SU-DHL-6 (cell line): ENCODE measurements around the gene KCNG4.

Experiments
- H2AFZ ChIP-seq: fragments of 200-600 bp; sonication (generic); 2 replicates; pipeline ENCODE4 v1.6.1; 2014; ENCODE audit warnings: low read depth, mild to moderate bottlenecking, moderate library complexity, mixed read lengths, antibody characterized with exemption, low read length; ENCODE audit not compliant: severe bottlenecking
- H3F3A ChIP-seq: fragments of 200-600 bp; shearing (Covaris generic); 2 replicates; pipeline ENCODE4 v1.6.0; 2016; ENCODE audit warnings: antibody characterized with exemption, mild to moderate bottlenecking; ENCODE audit not compliant: insufficient read depth
- H3K27ac ChIP-seq: fragments of 200-600 bp; sonication (generic); 2 replicates; pipeline ENCODE4 v1.5.1; 2016; ENCODE audit warnings: low read depth, mild to moderate bottlenecking, low read length, moderate library complexity, mixed read lengths
- H3K27me3 ChIP-seq: fragments of 200-600 bp; sonication (generic), shearing (Covaris generic); 2 replicates; pipeline ENCODE4 v1.6.0; 2014; ENCODE audit warnings: mild to moderate bottlenecking, low read length
- H3K36me3 ChIP-seq: fragments of 200-600 bp; sonication (generic); 2 replicates; pipeline ENCODE4 v1.6.1; 2014; ENCODE audit warnings: mild to moderate bottlenecking, low read length, mixed read lengths
- H3K4me2 ChIP-seq: fragments of 300-600, 200-600 bp; shearing (Covaris generic), sonication (generic); 2 replicates; pipeline ENCODE4 v1.6.0; 2014; ENCODE audit warnings: low read length, low read depth, mild to moderate bottlenecking; ENCODE audit not compliant: poor library complexity, severe bottlenecking
- H3K4me3 ChIP-seq: fragments of 200-600 bp; sonication (generic); 2 replicates; pipeline ENCODE4 v1.5.1; 2014; ENCODE audit warnings: antibody characterized with exemption, low read length, mild to moderate bottlenecking, mixed read lengths; ENCODE audit not compliant: insufficient read depth, poor library complexity, severe bottlenecking
- H3K79me2 ChIP-seq: fragments of 200-600 bp; sonication (generic); 2 replicates; pipeline ENCODE4 v1.6.1; 2014; ENCODE audit warnings: mild to moderate bottlenecking, low read length, moderate library complexity; ENCODE audit not compliant: insufficient read depth
- H3K9ac ChIP-seq: fragments of 200-600 bp; sonication (generic); 2 replicates; pipeline ENCODE4 v1.7.0; 2014; ENCODE audit warnings: mild to moderate bottlenecking, low read length
- H3K9me2 ChIP-seq: fragments of 200-600 bp; sonication (generic); replicated peaks from 2 replicates; pipeline ENCODE4 v1.6.1; 2014; ENCODE audit warnings: low read length; ENCODE audit not compliant: insufficient read depth
- H3K9me3 ChIP-seq: fragments of 200-600 bp; sonication (generic); 2 replicates; pipeline ENCODE4 v1.6.1; 2014; ENCODE audit warnings: low read length, mixed read lengths; ENCODE audit not compliant: insufficient read depth
- H4K20me1 ChIP-seq: fragments of 200-600 bp; sonication (generic); 2 replicates; pipeline ENCODE4 v1.6.1; 2014; ENCODE audit warnings: low read depth, mild to moderate bottlenecking, antibody characterized with exemption, low read length, moderate library complexity, mixed read lengths
- CTCF ChIP-seq: fragments of 200-600 bp; sonication (generic); IDR thresholded peaks from one replicate; pipeline ENCODE4 v1.5.1; 2017; ENCODE audit warnings: antibody characterized with exemption, mild to moderate bottlenecking, low read length, moderate library complexity; ENCODE audit not compliant: insufficient read depth, poor library complexity, severe bottlenecking
- EZH2phosphoT487 ChIP-seq: fragments of 200-600 bp; sonication (generic), shearing (Covaris generic); conservative IDR thresholded peaks from 2 replicates; pipeline ENCODE4 v1.6.1; 2018; ENCODE audit warnings: mild to moderate bottlenecking, antibody characterized with exemption, low read length, moderate library complexity, mixed read lengths

The KCNG4 gene

DNA sequence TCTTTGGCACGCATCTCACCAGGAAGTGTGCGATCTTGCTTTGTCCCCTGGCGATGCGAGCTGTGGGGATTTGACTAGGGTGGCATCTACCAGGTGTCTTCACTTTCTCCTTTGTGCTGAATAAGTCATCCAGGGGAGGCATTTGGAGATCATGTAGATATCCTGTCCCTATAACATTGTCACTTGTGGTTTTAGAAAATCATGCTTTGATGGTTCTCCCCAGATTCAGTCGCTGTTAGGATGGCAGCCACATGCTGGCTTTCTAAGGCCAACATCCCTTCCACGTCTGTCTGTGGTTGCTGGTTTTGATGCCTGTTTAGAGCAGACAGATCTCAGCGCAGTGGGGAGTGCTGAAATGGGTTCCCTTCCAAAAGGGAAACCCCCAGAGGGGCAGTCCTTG is 46.3 kb downstream of the KCNG4 start:
- Histone ChIP-seq H4K20me1 (no peaks in the 10 kb centered on the region), H3K9me2 (no peaks in the 10 kb centered on the region), H3K9ac (no peak overlapping the region), H2AFZ (no peak overlapping the region), H3F3A (no peaks in the 10 kb centered on the region), H3K27ac (no peak overlapping the region), H3K4me2 (no peak overlapping the region), H3K79me2 (no peaks in the 10 kb centered on the region), H3K9me3 (no peaks in the 10 kb centered on the region), H3K4me3 (no peak overlapping the region), H3K36me3 (no peaks in the 10 kb centered on the region), H3K27me3 (no peaks in the 10 kb centered on the region)
- TF ChIP-seq CTCF (no peak), EZH2phosphoT487 (no peak)

- TF ChIP-seq EZH2phosphoT487: no peak
- H3K9me2 ChIP-seq: no peaks in the 10 kb centered on the region
- peaks cover 3% of the 10 kb centered on the region for H3K79me2 ChIP-seq
- no peak overlapping the region for H3K27ac ChIP-seq
- H3K27me3 ChIP-seq: no peaks in the 10 kb centered on the region
- no peak overlapping the region for H3K4me3 ChIP-seq
- no peak overlapping the region for H2AFZ ChIP-seq
- no peaks in the 10 kb centered on the region for H3F3A ChIP-seq
- no peaks in the 10 kb centered on the region for H4K20me1 ChIP-seq
- H3K9me3 ChIP-seq: no peaks in the 10 kb centered on the region
- H3K36me3 ChIP-seq: no peaks in the 10 kb centered on the region
- H3K4me2 ChIP-seq: no peak overlapping the region
- no peak overlapping the region for H3K9ac ChIP-seq
Observed at GRCh38 chr16:84191466-84191865, 48.3 kb downstream of the KCNG4 start.

GRCh38 chr16:84190731-84191388 is 49.0 kb downstream of the KCNG4 start, which contains the start of gene ADAD2:
TSS of gene ADAD2 (plus strand) at chr16:84191157. CDS start at chr16:84191231, 74 bp downstream.
- no peaks in the 10 kb centered on the region for H3F3A ChIP-seq
- H2AFZ ChIP-seq: no peak within 1 kb of the TSS
- no peaks in the 10 kb centered on the region for H3K9me3 ChIP-seq
- no peaks in the 10 kb centered on the region for H3K9me2 ChIP-seq
- H3K79me2 ChIP-seq: peaks cover 9% of the 10 kb centered on the region
- TF ChIP-seq CTCF: no peak
- TF ChIP-seq EZH2phosphoT487: no peak
- H3K9ac ChIP-seq: no peak within 1 kb of the TSS
- no peak within 1 kb of the TSS for H3K4me3 ChIP-seq
- no peaks in the 10 kb centered on the region for H4K20me1 ChIP-seq
- H3K4me2 ChIP-seq: no peak within 1 kb of the TSS
- H3K27ac ChIP-seq: no peak within 1 kb of the TSS
- H3K36me3 ChIP-seq: no peaks in the 10 kb centered on the region
- no peaks in the 10 kb centered on the region for H3K27me3 ChIP-seq

GRCh38 chr16:84186685-84187437 is 53.0 kb downstream of the KCNG4 start, which contains the start of gene TAF1C:
TSS of gene TAF1C (minus strand) at chr16:84187057. CDS start at chr16:84184988, 2,069 bp downstream.
- Histone ChIP-seq H3K79me2 (peaks cover 25% of the 10 kb centered on the region), H3K9me3 (no peaks in the 10 kb centered on the region), H3K27ac (peak within 1 kb of the TSS; percentile 48; the same call in 1 of the 2 replicates), H3K9me2 (no peaks in the 10 kb centered on the region), H3F3A (no peaks in the 10 kb centered on the region), H3K27me3 (no peaks in the 10 kb centered on the region), H4K20me1 (no peaks in the 10 kb centered on the region), H3K9ac (peak within 1 kb of the TSS; percentile 98), H3K4me2 (peak within 1 kb of the TSS; percentile 64), H3K4me3 (peak within 1 kb of the TSS; percentile 98), H3K36me3 (no peaks in the 10 kb centered on the region), H2AFZ (peak within 1 kb of the TSS; percentile 96)
- TF ChIP-seq EZH2phosphoT487 (no peak), CTCF (peak; percentile 90)
